ENCODE results near the gene CD300A.

The CD300A gene

GRCh38 chr17:74525781-74526288 is 59.4 kb downstream of the CD300A start:
- TF ChIP-seq USF1 (IDR thresholded peaks at IDR 0.05) (no peak), NFIC (IDR thresholded peaks at IDR 0.05) (no peak), FOXM1 (IDR thresholded peaks at IDR 0.05; ENCODE audit: borderline replicate concordance, low read depth) (no peak), ZBTB7A (IDR thresholded peaks at IDR 0.05; ENCODE audit: low read depth) (no peak), TCF12 (IDR thresholded peaks at IDR 0.05; ENCODE audit: low read depth) (no peak)

DNA sequence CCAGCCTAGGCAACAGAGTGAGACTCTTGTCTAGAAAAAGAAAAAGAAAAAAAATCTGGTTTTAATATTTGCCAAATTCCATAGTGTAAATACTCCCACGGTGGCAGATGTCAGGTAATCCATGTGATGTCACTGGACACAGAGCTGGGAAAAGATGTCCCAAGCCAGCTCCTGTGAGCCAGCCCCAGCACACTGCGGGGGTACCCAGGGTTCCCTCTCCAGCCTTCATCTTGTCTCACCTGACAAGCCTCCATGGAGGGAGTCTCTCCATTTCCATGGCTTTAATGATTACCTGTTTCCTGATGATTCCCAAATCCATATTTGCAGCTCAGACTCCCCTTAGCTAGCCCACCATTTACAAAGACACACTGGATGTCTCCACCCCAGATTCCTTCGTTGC is 60.2 kb downstream of the CD300A start:
- TF ChIP-seq YY1 (IDR thresholded peaks at IDR 0.05; ENCODE audit: low read depth) (no peak), CEBPB (IDR thresholded peaks at IDR 0.05) (no peak), ZBTB7A (IDR thresholded peaks at IDR 0.05; ENCODE audit: low read depth) (no peak), USF1 (IDR thresholded peaks at IDR 0.05) (no peak), TCF12 (IDR thresholded peaks at IDR 0.05; ENCODE audit: low read depth) (no peak), FOXM1 (IDR thresholded peaks at IDR 0.05; ENCODE audit: borderline replicate concordance, low read depth) (no peak), EGR1 (IDR thresholded peaks at IDR 0.05) (no peak), TAF1 (IDR thresholded peaks at IDR 0.05; ENCODE audit: low read depth) (no peak), EP300 (IDR thresholded peaks at IDR 0.05; ENCODE audit: borderline replicate concordance) (no peak), RAD21 (IDR thresholded peaks at IDR 0.05; ENCODE audit: low read depth) (no peak)
- TF ChIP-seq, protein P1, sequence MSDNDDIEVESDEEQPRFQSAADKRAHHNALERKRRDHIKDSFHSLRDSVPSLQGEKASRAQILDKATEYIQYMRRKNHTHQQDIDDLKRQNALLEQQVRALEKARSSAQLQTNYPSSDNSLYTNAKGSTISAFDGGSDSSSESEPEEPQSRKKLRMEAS (IDR thresholded peaks at IDR 0.05) = no peak

DNA sequence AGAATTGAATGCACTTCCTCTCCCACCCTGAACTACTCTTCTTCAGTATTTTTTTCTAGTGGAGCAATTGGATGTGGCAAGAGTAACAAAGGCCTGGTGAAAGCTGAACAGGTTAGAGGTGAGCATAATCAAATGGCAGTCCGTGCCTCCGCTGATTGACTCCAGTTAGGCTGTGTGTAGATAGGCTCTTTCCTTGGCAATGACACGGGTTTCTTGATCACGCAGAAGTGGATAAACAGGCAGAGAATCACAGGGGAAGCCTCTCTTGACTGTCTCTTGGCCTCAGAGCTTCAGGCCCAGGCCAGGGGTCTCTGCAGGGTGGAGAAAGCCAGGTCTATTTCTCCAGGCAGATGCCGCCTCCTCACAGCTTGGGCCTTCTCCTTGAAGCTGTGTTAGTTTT is 60.6 kb downstream of the CD300A start:
- TF ChIP-seq TCF12 (IDR thresholded peaks at IDR 0.05; ENCODE audit: low read depth) (no peak), EP300 (IDR thresholded peaks at IDR 0.05; ENCODE audit: borderline replicate concordance) (no peak), CEBPB (IDR thresholded peaks at IDR 0.05) (no peak), ZBTB7A (IDR thresholded peaks at IDR 0.05; ENCODE audit: low read depth) (no peak), TEAD4 (IDR thresholded peaks at IDR 0.05) (no peak), EGR1 (IDR thresholded peaks at IDR 0.05) (no peak), USF1 (IDR thresholded peaks at IDR 0.05) (no peak), YY1 (IDR thresholded peaks at IDR 0.05; ENCODE audit: low read depth) (no peak), RAD21 (IDR thresholded peaks at IDR 0.05; ENCODE audit: low read depth) (no peak), FOXM1 (IDR thresholded peaks at IDR 0.05; ENCODE audit: borderline replicate concordance, low read depth) (no peak), TAF1 (IDR thresholded peaks at IDR 0.05; ENCODE audit: low read depth) (no peak), CREB1 (IDR thresholded peaks at IDR 0.05; ENCODE audit: low read depth) (no peak)
- TF ChIP-seq, protein P1 (IDR thresholded peaks at IDR 0.05) = no peak
- TF ChIP-seq, protein P2, sequence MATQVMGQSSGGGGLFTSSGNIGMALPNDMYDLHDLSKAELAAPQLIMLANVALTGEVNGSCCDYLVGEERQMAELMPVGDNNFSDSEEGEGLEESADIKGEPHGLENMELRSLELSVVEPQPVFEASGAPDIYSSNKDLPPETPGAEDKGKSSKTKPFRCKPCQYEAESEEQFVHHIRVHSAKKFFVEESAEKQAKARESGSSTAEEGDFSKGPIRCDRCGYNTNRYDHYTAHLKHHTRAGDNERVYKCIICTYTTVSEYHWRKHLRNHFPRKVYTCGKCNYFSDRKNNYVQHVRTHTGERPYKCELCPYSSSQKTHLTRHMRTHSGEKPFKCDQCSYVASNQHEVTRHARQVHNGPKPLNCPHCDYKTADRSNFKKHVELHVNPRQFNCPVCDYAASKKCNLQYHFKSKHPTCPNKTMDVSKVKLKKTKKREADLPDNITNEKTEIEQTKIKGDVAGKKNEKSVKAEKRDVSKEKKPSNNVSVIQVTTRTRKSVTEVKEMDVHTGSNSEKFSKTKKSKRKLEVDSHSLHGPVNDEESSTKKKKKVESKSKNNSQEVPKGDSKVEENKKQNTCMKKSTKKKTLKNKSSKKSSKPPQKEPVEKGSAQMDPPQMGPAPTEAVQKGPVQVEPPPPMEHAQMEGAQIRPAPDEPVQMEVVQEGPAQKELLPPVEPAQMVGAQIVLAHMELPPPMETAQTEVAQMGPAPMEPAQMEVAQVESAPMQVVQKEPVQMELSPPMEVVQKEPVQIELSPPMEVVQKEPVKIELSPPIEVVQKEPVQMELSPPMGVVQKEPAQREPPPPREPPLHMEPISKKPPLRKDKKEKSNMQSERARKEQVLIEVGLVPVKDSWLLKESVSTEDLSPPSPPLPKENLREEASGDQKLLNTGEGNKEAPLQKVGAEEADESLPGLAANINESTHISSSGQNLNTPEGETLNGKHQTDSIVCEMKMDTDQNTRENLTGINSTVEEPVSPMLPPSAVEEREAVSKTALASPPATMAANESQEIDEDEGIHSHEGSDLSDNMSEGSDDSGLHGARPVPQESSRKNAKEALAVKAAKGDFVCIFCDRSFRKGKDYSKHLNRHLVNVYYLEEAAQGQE (IDR thresholded peaks at IDR 0.05; ENCODE audit: low read depth) = no peak

DNA sequence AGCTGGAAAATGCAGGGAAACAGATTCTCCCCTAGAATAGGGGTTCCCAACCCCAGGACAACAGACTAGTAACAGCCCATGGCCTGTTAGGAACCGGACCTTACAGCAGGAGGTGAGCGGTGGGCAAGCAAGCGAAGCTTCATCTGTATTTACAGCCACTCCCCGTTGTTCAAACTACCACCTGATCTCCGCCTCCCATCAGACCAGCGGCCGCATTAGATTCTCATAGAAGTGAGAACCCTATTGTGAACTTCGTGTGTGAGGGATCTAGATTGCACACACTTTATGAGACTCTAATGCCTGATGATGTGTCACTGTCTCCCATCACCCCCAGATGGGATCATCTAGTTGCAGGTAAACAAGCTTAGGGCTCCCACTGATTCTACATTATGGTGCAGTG is 61.3 kb downstream of the CD300A start:
- TF ChIP-seq FOXM1 (IDR thresholded peaks at IDR 0.05; ENCODE audit: borderline replicate concordance, low read depth) = no peak
- no peak for TF ChIP-seq NFIC (IDR thresholded peaks at IDR 0.05)
- TF ChIP-seq YY1 (IDR thresholded peaks at IDR 0.05; ENCODE audit: low read depth) = no peak
- no peak for TF ChIP-seq RAD21 (IDR thresholded peaks at IDR 0.05; ENCODE audit: low read depth)
- TF ChIP-seq USF1 (IDR thresholded peaks at IDR 0.05) = no peak
- no peak for TF ChIP-seq TAF1 (IDR thresholded peaks at IDR 0.05; ENCODE audit: low read depth)
- TF ChIP-seq, protein P1 (IDR thresholded peaks at IDR 0.05) = no peak
- TF ChIP-seq CEBPB (IDR thresholded peaks at IDR 0.05) = no peak
- TF ChIP-seq TEAD4 (IDR thresholded peaks at IDR 0.05) = no peak
- TF ChIP-seq ZBTB7A (IDR thresholded peaks at IDR 0.05; ENCODE audit: low read depth) = no peak
- TF ChIP-seq EP300 (IDR thresholded peaks at IDR 0.05; ENCODE audit: borderline replicate concordance) = no peak
- no peak for TF ChIP-seq TCF12 (IDR thresholded peaks at IDR 0.05; ENCODE audit: low read depth)
- no peak for TF ChIP-seq EGR1 (IDR thresholded peaks at IDR 0.05)
- TF ChIP-seq CREB1 (IDR thresholded peaks at IDR 0.05; ENCODE audit: low read depth) = no peak
- TF ChIP-seq, protein P2 (IDR thresholded peaks at IDR 0.05; ENCODE audit: low read depth) = no peak
